Measurements from ENCODE around the gene ZC3H18. TPM values are rescaled to one million over a fixed set of nuclear protein-coding genes. Genes with fewer than 3 reads are reported as not detected.

Gene ZC3H18
- total and polyA plus RNA-seq, 10 of the 15 experiments (the other 5 are each of a cell fraction or from before 2014, with no cell fraction given): 1.0 to 58.3 (median 22.4) TPM

DNA sequence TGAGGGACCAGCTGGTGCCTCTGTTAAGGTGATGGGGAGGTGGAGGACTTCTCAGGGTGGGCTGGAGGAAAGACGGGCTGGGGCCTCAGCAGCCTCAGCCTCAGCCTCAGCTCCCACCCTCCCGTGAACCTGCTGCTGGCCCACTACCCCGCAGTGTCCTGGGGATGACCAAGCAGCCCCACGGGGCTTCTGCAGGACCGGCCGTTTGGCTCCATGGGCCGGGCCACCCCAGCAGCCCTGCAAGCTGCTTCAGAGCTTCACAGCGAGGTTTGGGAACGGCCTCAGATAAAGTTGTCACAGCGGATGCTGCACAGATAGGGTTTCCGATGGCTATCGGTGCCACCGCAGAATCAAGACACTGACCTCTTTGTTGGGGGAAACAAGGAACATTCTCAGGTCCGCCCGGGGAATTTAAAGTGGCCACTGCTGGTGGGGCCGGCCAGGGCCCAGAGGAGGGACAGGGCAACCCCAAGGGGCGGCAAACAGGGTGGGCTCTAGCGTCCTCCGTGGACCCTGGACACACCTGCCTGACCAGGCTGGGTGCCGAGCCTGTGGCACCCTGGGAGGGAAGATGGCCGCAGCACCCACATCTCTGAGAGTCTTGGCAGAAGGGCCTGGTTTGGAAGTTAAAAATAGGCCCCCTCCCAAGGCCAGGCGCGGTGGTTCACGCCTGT lies 47.8 kb upstream of the ZC3H18 start:
- Histone ChIP-seq H3K4me1 (ENCODE audit: control insufficient read depth, insufficient read depth, low read length) (no peaks in the 10 kb centered on the region), H3K4me3 (no peak overlapping the region), H4K20me1 (ENCODE audit: control insufficient read depth, insufficient read depth) (no peaks in the 10 kb centered on the region), H3K27ac (ENCODE audit: control insufficient read depth, insufficient read depth) (no peak overlapping the region), H3K36me3 (ENCODE audit: control insufficient read depth in 2 of 2, insufficient read depth in 2 of 2, low read length in 1 of 2) (no peaks in the 10 kb centered on the region), H2AFZ (ENCODE audit: control insufficient read depth, low read depth, low read length) (no peak overlapping the region), H3K79me2 (ENCODE audit: control insufficient read depth, insufficient read depth, low read length) (no peaks in the 10 kb centered on the region), H3K9ac (ENCODE audit: control insufficient read depth, insufficient read depth, low read length) (no peak overlapping the region), H3K9me3 (replicated peaks; ENCODE audit: control insufficient read depth, insufficient read depth, low read length) (no peaks in the 10 kb centered on the region), H3K27me3 (replicated peaks in 1 of 2; ENCODE audit: control insufficient read depth in 2 of 2, insufficient read depth in 2 of 2, low read length in 1 of 2) (no peaks in the 10 kb centered on the region), H3K4me2 (ENCODE audit: control insufficient read depth, insufficient read depth) (no peak overlapping the region)
- FAIRE-seq (no peak), ATAC-seq (no peak), DNase-seq (ENCODE audit: low read depth, low spot score) (no peak)
- SMC1A ChIA-PET (ENCODE audit: uncharacterized antibody, unreplicated experiment): no interaction called here
- 72% methylated on average over 24 of the region's 24 CpGs for WGBS (ENCODE audit: insufficient coverage, insufficient replicate concordance, low lambda C conversion rate, missing lambda C conversion rate)
- in situ Hi-C loops (cut with MboI): no loop called here
- RAD21 ChIA-PET (ENCODE audit: unreplicated experiment): no interaction called here
- intact Hi-C loops (cut with micrococcal nuclease; ENCODE audit: unreplicated experiment): no loop called here
- POLR2A ChIA-PET: no interaction called here
- TF ChIP-seq, protein P1, sequence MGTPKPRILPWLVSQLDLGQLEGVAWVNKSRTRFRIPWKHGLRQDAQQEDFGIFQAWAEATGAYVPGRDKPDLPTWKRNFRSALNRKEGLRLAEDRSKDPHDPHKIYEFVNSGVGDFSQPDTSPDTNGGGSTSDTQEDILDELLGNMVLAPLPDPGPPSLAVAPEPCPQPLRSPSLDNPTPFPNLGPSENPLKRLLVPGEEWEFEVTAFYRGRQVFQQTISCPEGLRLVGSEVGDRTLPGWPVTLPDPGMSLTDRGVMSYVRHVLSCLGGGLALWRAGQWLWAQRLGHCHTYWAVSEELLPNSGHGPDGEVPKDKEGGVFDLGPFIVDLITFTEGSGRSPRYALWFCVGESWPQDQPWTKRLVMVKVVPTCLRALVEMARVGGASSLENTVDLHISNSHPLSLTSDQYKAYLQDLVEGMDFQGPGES (IDR thresholded peaks at IDR 0.05): no peak
- TF ChIP-seq, protein P2, sequence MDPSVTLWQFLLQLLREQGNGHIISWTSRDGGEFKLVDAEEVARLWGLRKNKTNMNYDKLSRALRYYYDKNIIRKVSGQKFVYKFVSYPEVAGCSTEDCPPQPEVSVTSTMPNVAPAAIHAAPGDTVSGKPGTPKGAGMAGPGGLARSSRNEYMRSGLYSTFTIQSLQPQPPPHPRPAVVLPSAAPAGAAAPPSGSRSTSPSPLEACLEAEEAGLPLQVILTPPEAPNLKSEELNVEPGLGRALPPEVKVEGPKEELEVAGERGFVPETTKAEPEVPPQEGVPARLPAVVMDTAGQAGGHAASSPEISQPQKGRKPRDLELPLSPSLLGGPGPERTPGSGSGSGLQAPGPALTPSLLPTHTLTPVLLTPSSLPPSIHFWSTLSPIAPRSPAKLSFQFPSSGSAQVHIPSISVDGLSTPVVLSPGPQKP (IDR thresholded peaks at IDR 0.05; ENCODE audit: low read depth, low read length): no peak
- TF ChIP-seq, protein P3, sequence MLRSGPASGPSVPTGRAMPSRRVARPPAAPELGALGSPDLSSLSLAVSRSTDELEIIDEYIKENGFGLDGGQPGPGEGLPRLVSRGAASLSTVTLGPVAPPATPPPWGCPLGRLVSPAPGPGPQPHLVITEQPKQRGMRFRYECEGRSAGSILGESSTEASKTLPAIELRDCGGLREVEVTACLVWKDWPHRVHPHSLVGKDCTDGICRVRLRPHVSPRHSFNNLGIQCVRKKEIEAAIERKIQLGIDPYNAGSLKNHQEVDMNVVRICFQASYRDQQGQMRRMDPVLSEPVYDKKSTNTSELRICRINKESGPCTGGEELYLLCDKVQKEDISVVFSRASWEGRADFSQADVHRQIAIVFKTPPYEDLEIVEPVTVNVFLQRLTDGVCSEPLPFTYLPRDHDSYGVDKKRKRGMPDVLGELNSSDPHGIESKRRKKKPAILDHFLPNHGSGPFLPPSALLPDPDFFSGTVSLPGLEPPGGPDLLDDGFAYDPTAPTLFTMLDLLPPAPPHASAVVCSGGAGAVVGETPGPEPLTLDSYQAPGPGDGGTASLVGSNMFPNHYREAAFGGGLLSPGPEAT (IDR thresholded peaks at IDR 0.05; ENCODE audit: low read depth): no peak
- no peak for TF ChIP-seq EZH2 (IDR thresholded peaks at IDR 0.05; ENCODE audit: borderline replicate concordance, control insufficient read depth, low read depth, low read length)
- TF ChIP-seq, protein P4, sequence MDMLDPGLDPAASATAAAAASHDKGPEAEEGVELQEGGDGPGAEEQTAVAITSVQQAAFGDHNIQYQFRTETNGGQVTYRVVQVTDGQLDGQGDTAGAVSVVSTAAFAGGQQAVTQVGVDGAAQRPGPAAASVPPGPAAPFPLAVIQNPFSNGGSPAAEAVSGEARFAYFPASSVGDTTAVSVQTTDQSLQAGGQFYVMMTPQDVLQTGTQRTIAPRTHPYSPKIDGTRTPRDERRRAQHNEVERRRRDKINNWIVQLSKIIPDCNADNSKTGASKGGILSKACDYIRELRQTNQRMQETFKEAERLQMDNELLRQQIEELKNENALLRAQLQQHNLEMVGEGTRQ (IDR thresholded peaks at IDR 0.05; ENCODE audit: borderline replicate concordance, low read depth, low read length): no peak
- TF ChIP-seq PKNOX1 (IDR thresholded peaks at IDR 0.05): no peak
- no peak for TF ChIP-seq ZSCAN29 (IDR thresholded peaks at IDR 0.05)
- TF ChIP-seq CEBPZ (IDR thresholded peaks at IDR 0.05; ENCODE audit: low read depth, low read length): no peak
- TF ChIP-seq MEF2B (IDR thresholded peaks at IDR 0.05; ENCODE audit: partially characterized antibody, poor library complexity, severe bottlenecking): no peak
- no peak for TF ChIP-seq MEF2A (IDR thresholded peaks at IDR 0.05; ENCODE audit: insufficient read depth, low read depth, low read length)
- TF ChIP-seq BCL11A (IDR thresholded peaks at IDR 0.05; ENCODE audit: low read depth, low read length): no peak
- TF ChIP-seq NFIC (IDR thresholded peaks at IDR 0.05; ENCODE audit: low read depth, low read length): no peak
- no peak for TF ChIP-seq ZZZ3 (IDR thresholded peaks at IDR 0.05; ENCODE audit: control insufficient read depth, insufficient read length, low read depth)
- no peak for TF ChIP-seq BACH1 (IDR thresholded peaks at IDR 0.05; ENCODE audit: borderline replicate concordance)
- no peak for TF ChIP-seq ESRRA (IDR thresholded peaks at IDR 0.05; ENCODE audit: low read length)
- no TSS peak for BruUV-seq (replicated peaks)
- CTCF ChIA-PET: no interaction called here

Data from GM12878 (cell line).